Measurements from ENCODE around the gene IFNA13.

Gene IFNA13

GRCh38 chr9:21326526-21327139, 41.2 kb downstream of the IFNA13 start:
- Histone ChIP-seq H2BK5ac (ENCODE audit: low read depth, low read length, poor library complexity, severe bottlenecking) (no peak overlapping the region), H3K14ac (ENCODE audit: low read length in 2 of 2) (no peak overlapping the region), H2BK120ac (ENCODE audit: low read depth, low read length) (no peak overlapping the region), H3K4ac (ENCODE audit: low read depth in 1 of 2, low read length in 2 of 2) (no peak overlapping the region), H3K4me3 (ENCODE audit: insufficient read depth in 1 of 2, low read depth in 1 of 2, low read length in 2 of 2) (no peak overlapping the region), H4K91ac (ENCODE audit: low read length) (no peak overlapping the region), H3K4me1 (ENCODE audit: control insufficient read depth, insufficient read depth, low read depth, low read length) (peaks cover under 1% of the 10 kb centered on the region), H3K9ac (ENCODE audit: low read length) (peak overlapping the region; percentile 51), H2AFZ (ENCODE audit: low read depth, low read length) (no peak overlapping the region), H2AK5ac (ENCODE audit: low read length, severe bottlenecking) (no peak overlapping the region), H3K18ac (ENCODE audit: low read depth in 1 of 2, low read length in 2 of 2) (no peak overlapping the region), H3K36me3 (ENCODE audit: control insufficient read depth in 1 of 2, insufficient read depth in 2 of 2, low read depth in 1 of 2, low read length in 2 of 2) (peaks cover 6 to 44% of the 10 kb centered on the region in 2 experiments), H3K9me3 (ENCODE audit: control insufficient read depth, low read length) (no peaks in the 10 kb centered on the region), H2BK15ac (ENCODE audit: low read depth, poor library complexity, severe bottlenecking) (no peak overlapping the region), H3K27me3 (ENCODE audit: control insufficient read depth in 1 of 2, insufficient read depth in 1 of 2, low read length in 2 of 2) (no peaks in the 10 kb centered on the region), H3K27ac (ENCODE audit: low read length, poor library complexity, severe bottlenecking) (no peak overlapping the region), H3K4me2 (ENCODE audit: low read length, poor library complexity, severe bottlenecking) (no peak overlapping the region), H3K79me1 (replicated peaks; ENCODE audit: low read length, poor library complexity, severe bottlenecking) (peaks cover 2% of the 10 kb centered on the region), H3K23ac (ENCODE audit: low read length in 2 of 2) (no peak overlapping the region), H4K8ac (ENCODE audit: low read length) (no peak overlapping the region), H2BK12ac (ENCODE audit: low read length in 2 of 2) (no peak overlapping the region)
- DNase-seq: peak; percentile 63
- no CpG with 5 or more reads among the region's 2 CpGs for WGBS

- no peaks in the 10 kb centered on the region for H3K9me3 ChIP-seq (ENCODE audit: control insufficient read depth, low read length)
- no peak overlapping the region for H3K18ac ChIP-seq (ENCODE audit: low read depth in 1 of 2, low read length in 2 of 2)
- H2BK12ac ChIP-seq (ENCODE audit: low read length in 2 of 2): no peak overlapping the region
- no peak overlapping the region for H2AFZ ChIP-seq (ENCODE audit: low read depth, low read length)
- no peak overlapping the region for H3K27ac ChIP-seq (ENCODE audit: low read length, poor library complexity, severe bottlenecking)
- H3K4ac ChIP-seq (ENCODE audit: low read depth in 1 of 2, low read length in 2 of 2): no peak overlapping the region
- WGBS: 95% methylated on average over 4 of the region's 4 CpGs
- no peaks in the 10 kb centered on the region for H3K4me1 ChIP-seq (ENCODE audit: control insufficient read depth, insufficient read depth, low read depth, low read length)
- H4K91ac ChIP-seq (ENCODE audit: low read length): no peak overlapping the region
- no peak overlapping the region for H2BK120ac ChIP-seq (ENCODE audit: low read depth, low read length)
- H2BK15ac ChIP-seq (ENCODE audit: low read depth, poor library complexity, severe bottlenecking): no peak overlapping the region
- peaks cover 2% of the 10 kb centered on the region for H3K79me1 ChIP-seq (replicated peaks; ENCODE audit: low read length, poor library complexity, severe bottlenecking)
- H4K8ac ChIP-seq (ENCODE audit: low read length): no peak overlapping the region
- H2AK5ac ChIP-seq (ENCODE audit: low read length, severe bottlenecking): no peak overlapping the region
- no peak overlapping the region for H2BK5ac ChIP-seq (ENCODE audit: low read depth, low read length, poor library complexity, severe bottlenecking)
- no peaks in the 10 kb centered on the region for H3K27me3 ChIP-seq (ENCODE audit: control insufficient read depth in 1 of 2, insufficient read depth in 1 of 2, low read length in 2 of 2)
- no peak overlapping the region for H3K14ac ChIP-seq (ENCODE audit: low read length in 2 of 2)
- peaks cover 10 to 50% of the 10 kb centered on the region in 2 experiments for H3K36me3 ChIP-seq (ENCODE audit: control insufficient read depth in 1 of 2, insufficient read depth in 2 of 2, low read depth in 1 of 2, low read length in 2 of 2)
- H3K4me3 ChIP-seq (ENCODE audit: insufficient read depth in 1 of 2, low read depth in 1 of 2, low read length in 2 of 2): no peak overlapping the region
- no peak overlapping the region for H3K4me2 ChIP-seq (ENCODE audit: low read length, poor library complexity, severe bottlenecking)
- H3K9ac ChIP-seq (ENCODE audit: low read length): no peak overlapping the region
- DNase-seq: no peak
- no peak overlapping the region for H3K23ac ChIP-seq (ENCODE audit: low read length in 2 of 2)
Measured at GRCh38 chr9:21324047-21324446, 43.8 kb downstream of the IFNA13 start.

- Histone ChIP-seq H3K4me2 (ENCODE audit: low read length, poor library complexity, severe bottlenecking) (no peak overlapping the region), H2BK120ac (ENCODE audit: low read depth, low read length) (no peak overlapping the region), H3K4ac (ENCODE audit: low read depth in 1 of 2, low read length in 2 of 2) (no peak overlapping the region), H3K27ac (ENCODE audit: low read length, poor library complexity, severe bottlenecking) (no peak overlapping the region), H3K23ac (ENCODE audit: low read length in 2 of 2) (no peak overlapping the region), H3K79me1 (replicated peaks; ENCODE audit: low read length, poor library complexity, severe bottlenecking) (peaks cover 2% of the 10 kb centered on the region), H3K36me3 (ENCODE audit: control insufficient read depth in 1 of 2, insufficient read depth in 2 of 2, low read depth in 1 of 2, low read length in 2 of 2) (peaks cover 10 to 46% of the 10 kb centered on the region in 2 experiments), H3K18ac (ENCODE audit: low read depth in 1 of 2, low read length in 2 of 2) (no peak overlapping the region), H3K14ac (ENCODE audit: low read length in 2 of 2) (no peak overlapping the region), H3K4me1 (ENCODE audit: control insufficient read depth, insufficient read depth, low read depth, low read length) (no peaks in the 10 kb centered on the region), H3K27me3 (ENCODE audit: control insufficient read depth in 1 of 2, insufficient read depth in 1 of 2, low read length in 2 of 2) (no peaks in the 10 kb centered on the region), H2BK15ac (ENCODE audit: low read depth, poor library complexity, severe bottlenecking) (no peak overlapping the region), H3K4me3 (ENCODE audit: insufficient read depth in 1 of 2, low read depth in 1 of 2, low read length in 2 of 2) (no peak overlapping the region), H2BK5ac (ENCODE audit: low read depth, low read length, poor library complexity, severe bottlenecking) (no peak overlapping the region), H3K9ac (ENCODE audit: low read length) (no peak overlapping the region), H4K91ac (ENCODE audit: low read length) (no peak overlapping the region), H2AFZ (ENCODE audit: low read depth, low read length) (no peak overlapping the region), H2AK5ac (ENCODE audit: low read length, severe bottlenecking) (no peak overlapping the region), H2BK12ac (ENCODE audit: low read length in 2 of 2) (no peak overlapping the region), H3K9me3 (ENCODE audit: control insufficient read depth, low read length) (no peaks in the 10 kb centered on the region), H4K8ac (ENCODE audit: low read length) (no peak overlapping the region)
- WGBS: 97% methylated on average over 5 of the region's 5 CpGs
- DNase-seq: no peak
Measured at GRCh38 chr9:21322911-21323461, 44.9 kb downstream of the IFNA13 start.

GRCh38 chr9:21320465-21320864, 47.4 kb downstream of the IFNA13 start:
- no peak for DNase-seq
- no peak overlapping the region for H2AFZ ChIP-seq (ENCODE audit: low read depth, low read length)
- peaks cover 2% of the 10 kb centered on the region for H3K79me1 ChIP-seq (replicated peaks; ENCODE audit: low read length, poor library complexity, severe bottlenecking)
- H2BK5ac ChIP-seq (ENCODE audit: low read depth, low read length, poor library complexity, severe bottlenecking): no peak overlapping the region
- H2BK12ac ChIP-seq (ENCODE audit: low read length in 2 of 2): no peak overlapping the region
- H3K36me3 ChIP-seq (ENCODE audit: control insufficient read depth in 1 of 2, insufficient read depth in 2 of 2, low read depth in 1 of 2, low read length in 2 of 2): peaks cover 10 to 41% of the 10 kb centered on the region in 2 experiments
- H3K23ac ChIP-seq (ENCODE audit: low read length in 2 of 2): no peak overlapping the region
- H2AK5ac ChIP-seq (ENCODE audit: low read length, severe bottlenecking): no peak overlapping the region
- no peaks in the 10 kb centered on the region for H3K4me1 ChIP-seq (ENCODE audit: control insufficient read depth, insufficient read depth, low read depth, low read length)
- H3K9me3 ChIP-seq (ENCODE audit: control insufficient read depth, low read length): no peaks in the 10 kb centered on the region
- H4K91ac ChIP-seq (ENCODE audit: low read length): no peak overlapping the region
- peaks cover 0 to 5% of the 10 kb centered on the region in 2 experiments for H3K27me3 ChIP-seq (ENCODE audit: control insufficient read depth in 1 of 2, insufficient read depth in 1 of 2, low read length in 2 of 2)
- H3K4ac ChIP-seq (ENCODE audit: low read depth in 1 of 2, low read length in 2 of 2): no peak overlapping the region
- no peak overlapping the region for H4K8ac ChIP-seq (ENCODE audit: low read length)
- H3K4me3 ChIP-seq (ENCODE audit: insufficient read depth in 1 of 2, low read depth in 1 of 2, low read length in 2 of 2): no peak overlapping the region
- no peak overlapping the region for H3K4me2 ChIP-seq (ENCODE audit: low read length, poor library complexity, severe bottlenecking)
- H3K9ac ChIP-seq (ENCODE audit: low read length): no peak overlapping the region
- no peak overlapping the region for H2BK15ac ChIP-seq (ENCODE audit: low read depth, poor library complexity, severe bottlenecking)
- 83% methylated on average over 2 of the region's 2 CpGs for WGBS
- no peak overlapping the region for H3K27ac ChIP-seq (ENCODE audit: low read length, poor library complexity, severe bottlenecking)
- H3K14ac ChIP-seq (ENCODE audit: low read length in 2 of 2): no peak overlapping the region
- no peak overlapping the region for H3K18ac ChIP-seq (ENCODE audit: low read depth in 1 of 2, low read length in 2 of 2)
- no peak overlapping the region for H2BK120ac ChIP-seq (ENCODE audit: low read depth, low read length)

Data from mesenchymal stem cell (in vitro differentiated cells and primary cell).